HG02623 (cell line): ENCODE results near the gene RNF128.
"Not testable (repeated sequence)": the region's sequence is repeated elsewhere in the genome, so short reads cannot be mapped to it uniquely, and the experiment has no call there.

ENCODE experiments used
- ATAC-seq: cut with Tn5 transposase; IDR thresholded peaks from one replicate; pipeline ENCODE4 v1.9.1; 2021; ENCODE audit warnings: moderate library complexity; ENCODE audit not compliant: unreplicated experiment

The RNF128 gene

DNA sequence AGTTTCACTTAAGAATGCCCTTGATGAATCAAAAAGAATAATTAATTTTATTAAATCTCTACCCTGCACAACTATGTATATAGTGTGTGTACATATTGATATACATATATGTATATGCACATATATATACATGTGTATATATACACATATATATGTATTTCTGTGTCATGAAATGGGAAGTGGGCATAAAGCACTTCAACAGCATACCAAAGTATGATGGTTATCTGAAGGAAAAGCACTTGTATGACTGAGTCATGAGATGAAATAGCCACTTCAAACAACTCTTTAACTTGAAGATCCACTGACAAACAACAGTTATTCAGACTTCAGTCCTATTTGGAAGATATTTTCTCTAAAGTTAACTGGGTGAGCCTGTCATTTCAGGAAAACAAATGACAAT is 16.3 kb downstream of the RNF128 start:
- ATAC-seq = no peak

GRCh38 chrX:106748377-106748776 is 21.9 kb downstream of the RNF128 start:
- ATAC-seq = no peak

GRCh38 chrX:106751407-106751806 is 24.9 kb downstream of the RNF128 start:
- ATAC-seq = no peak

GRCh38 chrX:106752101-106752678 is 25.7 kb downstream of the RNF128 start:
- no peak for ATAC-seq

GRCh38 chrX:106769288-106769687 is 42.8 kb downstream of the RNF128 start:
- ATAC-seq = not testable (repeated sequence)

GRCh38 chrX:106774981-106775380 is 48.5 kb downstream of the RNF128 start:
- ATAC-seq = no peak

- no peak for ATAC-seq
Measured at GRCh38 chrX:106780264-106780663, 53.8 kb downstream of the RNF128 start.

GRCh38 chrX:106780664-106781377 is 54.3 kb downstream of the RNF128 start:
- ATAC-seq = no peak

DNA sequence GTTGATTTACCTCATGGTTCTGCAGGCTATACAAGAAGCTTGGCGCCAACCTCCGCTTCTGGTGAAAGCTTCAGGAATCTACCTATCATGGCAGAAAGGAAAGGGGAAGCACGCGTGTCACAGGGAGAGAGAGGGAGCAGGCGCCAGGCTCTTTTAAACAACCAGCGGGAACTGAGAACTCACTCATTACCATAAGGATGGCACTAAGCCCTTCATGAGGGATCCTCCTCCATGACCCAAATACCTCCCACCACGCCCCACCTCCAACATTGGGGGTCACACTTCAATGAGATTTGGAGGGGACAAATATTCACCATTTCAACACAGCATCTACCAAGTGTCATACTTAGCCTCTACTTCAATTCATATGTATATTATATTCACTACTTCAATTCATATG is 57.2 kb downstream of the RNF128 start:
- no peak for ATAC-seq

GRCh38 chrX:106791495-106791894 is 65.0 kb downstream of the RNF128 start:
- no peak for ATAC-seq

GRCh38 chrX:106802063-106802387 is 75.5 kb downstream of the RNF128 start:
- ATAC-seq = no peak

GRCh38 chrX:106802388-106803275 is 76.1 kb downstream of the RNF128 start, which contains the start of gene TBC1D8B:
TBC1D8B (plus strand) TSS chrX:106802673; CDS start chrX:106802854, 181 bp downstream.
- peak; percentile 96 for ATAC-seq

DNA sequence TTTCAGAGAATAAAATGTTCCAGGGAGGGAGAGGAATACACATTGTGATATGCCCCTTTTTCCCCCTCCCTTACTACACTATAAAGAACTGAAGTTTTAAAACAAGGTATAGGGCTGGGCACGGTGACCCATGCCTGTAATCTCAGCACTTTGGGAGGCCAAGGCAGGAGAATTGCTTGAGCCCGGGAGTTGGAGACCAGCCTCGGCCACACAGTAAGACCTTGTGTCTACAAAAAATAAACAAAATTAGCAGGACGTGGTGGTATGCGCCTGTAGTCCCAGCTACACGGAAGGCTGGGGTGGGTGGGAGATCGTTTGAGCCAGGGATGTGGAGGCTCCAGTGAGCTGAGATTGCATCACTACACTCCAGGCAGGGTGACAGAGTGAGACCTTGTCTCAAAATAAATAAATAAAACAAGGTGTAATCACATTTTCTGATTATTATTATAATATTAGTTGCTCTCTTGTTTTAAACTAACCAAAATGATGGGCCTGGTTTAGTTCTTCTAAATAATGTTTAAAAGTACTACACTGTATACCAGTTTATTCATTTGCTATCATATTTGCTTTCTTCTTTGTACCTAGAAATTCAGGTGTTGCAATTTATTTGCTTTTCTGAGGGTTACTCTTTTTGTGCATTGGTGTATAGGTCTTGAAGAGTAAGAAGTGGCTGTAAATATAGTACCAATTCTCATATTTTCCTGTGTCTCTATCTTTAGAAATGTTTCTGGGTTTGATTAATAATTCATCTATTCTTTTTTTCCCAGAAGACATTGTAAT is 84.8 kb downstream of the RNF128 start:
- no peak for ATAC-seq

GRCh38 chrX:106812930-106813329 is 86.4 kb downstream of the RNF128 start:
- not testable (repeated sequence) for ATAC-seq

DNA sequence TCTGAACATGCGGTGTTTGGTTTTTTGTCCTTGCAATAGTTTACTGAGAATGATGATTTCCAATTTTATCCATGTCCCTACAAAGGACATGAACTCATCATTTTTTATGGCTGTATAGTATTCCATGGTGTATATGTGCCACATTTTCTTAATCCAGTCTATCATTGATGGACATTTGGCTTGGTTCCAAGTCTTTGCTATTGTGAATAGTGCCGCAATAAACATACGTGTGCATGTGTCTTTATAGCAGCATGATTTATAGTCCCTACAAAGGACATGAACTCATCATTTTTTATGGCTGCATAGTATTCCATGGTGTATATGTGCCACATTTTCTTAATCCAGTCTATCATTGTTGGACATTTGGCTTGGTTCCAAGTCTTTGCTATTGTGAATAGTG is 87.6 kb downstream of the RNF128 start:
- ATAC-seq = not testable (repeated sequence)
